ENCODE measurements around the gene KRT84.

Gene KRT84

GRCh38 chr12:52333321-52333720 is 52.1 kb downstream of the KRT84 start:
- Histone ChIP-seq H3K36me3 (replicated peaks) (no peaks in the 10 kb centered on the region), H3K9me3 (no peaks in the 10 kb centered on the region), H3K4me1 (no peaks in the 10 kb centered on the region), H3K27me3 (ENCODE audit: low read depth) (peaks cover 21% of the 10 kb centered on the region; the same call in 1 of the 2 replicates), H3K4me3 (no peak overlapping the region)
- no peak for DNase-seq (ENCODE audit: low spot score in 2 of 2)
- in situ Hi-C loops (cut with MboI; ENCODE audit: low sequenced_read_pairs): no loop called here

- Histone ChIP-seq H3K36me3 (replicated peaks) (no peaks in the 10 kb centered on the region), H3K9me3 (no peaks in the 10 kb centered on the region), H3K4me3 (no peak overlapping the region), H3K4me1 (no peaks in the 10 kb centered on the region), H3K27me3 (ENCODE audit: low read depth) (peaks cover 17% of the 10 kb centered on the region)
- no peak for DNase-seq (ENCODE audit: low spot score in 2 of 2)
- in situ Hi-C loops (cut with MboI; ENCODE audit: low sequenced_read_pairs): no loop called here
These were observed 53.1 kb downstream of the KRT84 start for GRCh38 chr12:52332381-52332780.

GRCh38 chr12:52331833-52332232 is 53.6 kb downstream of the KRT84 start:
- no peak for DNase-seq (ENCODE audit: low spot score in 2 of 2)
- in situ Hi-C loops (cut with MboI; ENCODE audit: low sequenced_read_pairs): no loop called here
- H3K9me3 ChIP-seq: no peaks in the 10 kb centered on the region
- peaks cover 19% of the 10 kb centered on the region for H3K27me3 ChIP-seq (ENCODE audit: low read depth)
- no peaks in the 10 kb centered on the region for H3K36me3 ChIP-seq (replicated peaks)
- H3K4me1 ChIP-seq: no peaks in the 10 kb centered on the region
- no peak overlapping the region for H3K4me3 ChIP-seq

- Histone ChIP-seq H3K27me3 (ENCODE audit: low read depth) (peaks cover 27% of the 10 kb centered on the region), H3K4me1 (no peaks in the 10 kb centered on the region), H3K36me3 (replicated peaks) (no peaks in the 10 kb centered on the region), H3K4me3 (no peak overlapping the region), H3K9me3 (no peaks in the 10 kb centered on the region)
- in situ Hi-C loops (cut with MboI; ENCODE audit: low sequenced_read_pairs): no loop called here
- DNase-seq (ENCODE audit: low spot score in 2 of 2): no peak
These were observed 54.4 kb downstream of the KRT84 start for GRCh38 chr12:52331039-52331438.

- peaks cover 37% of the 10 kb centered on the region for H3K27me3 ChIP-seq (ENCODE audit: low read depth)
- no peak for DNase-seq (ENCODE audit: low spot score in 2 of 2)
- H3K9me3 ChIP-seq: no peaks in the 10 kb centered on the region
- no peak overlapping the region for H3K4me3 ChIP-seq
- in situ Hi-C loops (cut with MboI; ENCODE audit: low sequenced_read_pairs): loop anchor here (10.0 kb wide), 1 partner anchor 173 kb away; no protein-coding TSS in a partner anchor
- no peaks in the 10 kb centered on the region for H3K36me3 ChIP-seq (replicated peaks)
- no peaks in the 10 kb centered on the region for H3K4me1 ChIP-seq
These were observed 57.5 kb downstream of the KRT84 start for GRCh38 chr12:52327830-52328500.

Data from HAP-1 (cell line).